ENCODE data around the gene TPSG1.
"Not testable (repeated sequence)": the region's sequence is repeated elsewhere in the genome, so short reads cannot be mapped to it uniquely, and the experiment has no call there.

Gene TPSG1

GRCh38 chr16:1256296-1256873 lies 31.3 kb upstream of the TPSG1 start:
- DNase-seq: not testable (repeated sequence)

DNA sequence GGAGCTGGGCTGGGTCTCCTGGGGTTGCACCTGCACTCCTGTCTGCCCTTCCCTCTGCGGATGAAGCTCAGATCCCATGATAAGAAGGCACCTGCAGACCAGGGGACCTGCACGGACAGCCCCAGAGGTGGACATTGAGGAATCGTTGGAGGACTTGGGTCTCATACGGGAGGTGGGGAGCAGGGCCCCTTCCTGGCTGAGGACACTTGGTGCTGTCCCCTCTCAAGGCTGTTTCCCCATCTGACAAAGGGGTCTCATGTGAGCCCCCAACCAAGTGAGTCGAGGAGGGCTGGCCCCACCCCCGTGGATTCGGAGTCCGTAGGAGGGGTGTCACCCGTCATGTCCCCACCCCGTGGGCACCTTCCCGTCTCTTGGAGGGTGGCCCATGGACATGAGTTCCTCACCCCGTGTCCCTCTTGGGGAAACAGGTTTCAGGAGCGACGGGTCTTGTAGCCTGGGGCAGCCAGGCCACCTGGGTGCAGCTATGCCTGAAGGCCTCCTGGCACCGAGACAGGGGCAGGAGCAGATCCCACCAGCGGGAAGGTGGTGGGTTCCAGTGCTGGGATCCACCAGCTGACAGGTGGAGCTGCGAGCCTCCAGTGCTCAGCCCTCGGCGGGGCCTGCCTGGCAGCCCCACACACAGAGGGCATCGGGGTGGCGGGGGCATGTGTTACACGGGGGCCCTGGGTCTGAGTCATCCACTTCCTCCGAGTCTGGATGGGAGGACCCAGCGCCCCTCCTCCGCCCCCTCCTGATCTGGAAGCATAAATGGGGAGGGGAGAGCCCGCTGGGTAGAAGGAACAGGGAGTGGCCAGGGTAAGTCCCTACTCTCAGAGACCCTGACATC lies 30.4 kb upstream of the TPSG1 start, which contains the start of gene TPSD1:
TSS of gene TPSD1 (plus strand) at position 794 of the 847 bp plus-strand sequence. CDS start 212 bp downstream, outside the sequence.
- DNase-seq: not testable (repeated sequence)

- DNase-seq: not testable (repeated sequence)
Observed at GRCh38 chr16:1254821-1255220, 29.8 kb upstream of the TPSG1 start.

DNA sequence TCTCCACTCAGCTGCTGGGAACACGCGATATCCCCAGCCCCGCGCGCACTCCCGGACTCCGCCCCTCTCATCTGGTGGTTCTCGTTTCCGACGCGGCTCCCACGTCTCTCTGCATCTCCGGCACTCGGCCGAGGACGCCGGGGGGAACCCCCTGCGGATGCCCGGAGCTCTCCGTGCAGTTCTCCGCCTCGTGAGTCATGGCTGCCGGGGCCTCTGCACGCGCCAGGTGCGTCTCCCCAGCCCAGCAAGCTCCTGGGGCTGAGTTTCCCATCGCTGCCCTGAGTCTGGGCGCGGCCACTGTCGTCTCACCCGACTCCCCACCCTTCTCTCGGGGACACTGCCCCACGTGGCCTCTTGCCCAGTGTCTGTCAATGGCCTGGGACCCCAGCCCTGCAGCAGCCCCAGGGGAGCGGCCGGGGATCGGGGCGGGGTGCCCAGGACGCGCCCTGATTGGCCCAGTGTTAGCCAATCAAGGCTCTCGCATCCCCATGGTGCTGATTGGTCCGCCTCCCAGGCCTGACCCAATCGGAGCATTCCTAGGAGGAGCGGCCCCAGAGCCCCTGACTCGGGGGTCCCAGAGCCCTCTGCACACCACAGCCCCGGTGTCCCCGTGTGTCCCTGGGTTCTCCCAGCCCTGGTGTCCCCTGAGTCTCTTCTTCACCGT lies 28.8 kb upstream of the TPSG1 start:
- DNase-seq: not testable (repeated sequence)

- not testable (repeated sequence) for DNase-seq
Observed at GRCh38 chr16:1249031-1249755, 24.1 kb upstream of the TPSG1 start.

GRCh38 chr16:1247903-1248537 lies 23.0 kb upstream of the TPSG1 start:
- not testable (repeated sequence) for DNase-seq

DNA sequence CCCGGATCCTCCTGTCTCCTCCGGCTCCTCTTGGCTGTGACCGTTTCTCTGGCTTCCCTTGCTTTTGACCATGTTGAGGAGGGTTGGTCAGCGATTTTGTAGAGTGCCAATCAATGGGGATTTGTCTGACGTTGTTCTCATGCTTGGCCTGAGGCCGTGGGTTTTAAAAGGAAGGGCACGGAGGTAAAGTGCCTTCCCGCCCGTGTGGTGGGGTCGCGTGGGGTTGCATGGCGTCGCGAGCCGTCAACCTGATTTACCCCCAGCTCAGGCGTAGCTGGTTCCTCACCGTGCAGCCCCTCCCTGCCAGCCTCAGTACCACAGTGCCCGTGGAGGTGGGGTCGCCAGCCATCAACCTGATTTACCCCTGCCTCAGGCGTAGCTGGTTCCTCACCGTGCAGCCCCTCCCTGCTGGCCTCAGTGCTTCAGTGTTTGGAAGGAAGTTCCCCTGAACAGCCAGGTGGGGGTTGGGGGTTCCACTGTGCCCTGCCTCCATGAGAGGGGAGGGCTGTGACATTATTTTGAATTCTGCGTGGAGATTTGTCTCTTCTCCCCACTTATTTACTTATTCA lies 20.5 kb upstream of the TPSG1 start:
- no peak for DNase-seq

DNA sequence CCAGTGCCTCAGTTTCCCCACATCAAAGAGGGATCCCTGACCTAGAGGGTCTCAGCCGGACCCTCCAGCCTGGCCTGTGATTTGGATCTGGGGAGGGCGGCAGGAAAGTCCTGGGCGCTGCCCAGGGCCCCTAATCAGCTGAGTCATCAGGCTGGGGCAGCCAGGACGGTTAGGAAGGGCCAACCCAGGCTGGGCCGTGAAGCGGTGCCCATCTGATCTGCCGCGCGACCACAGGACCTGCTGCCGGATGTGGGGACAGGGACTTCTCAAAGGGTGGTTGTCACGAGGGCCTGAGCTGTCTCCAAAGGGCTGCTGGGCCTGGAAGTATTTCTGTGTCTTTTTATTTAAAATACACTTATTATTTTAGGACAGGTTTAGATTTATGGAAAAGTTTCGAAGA lies 19.8 kb upstream of the TPSG1 start:
- DNase-seq: no peak

DNA sequence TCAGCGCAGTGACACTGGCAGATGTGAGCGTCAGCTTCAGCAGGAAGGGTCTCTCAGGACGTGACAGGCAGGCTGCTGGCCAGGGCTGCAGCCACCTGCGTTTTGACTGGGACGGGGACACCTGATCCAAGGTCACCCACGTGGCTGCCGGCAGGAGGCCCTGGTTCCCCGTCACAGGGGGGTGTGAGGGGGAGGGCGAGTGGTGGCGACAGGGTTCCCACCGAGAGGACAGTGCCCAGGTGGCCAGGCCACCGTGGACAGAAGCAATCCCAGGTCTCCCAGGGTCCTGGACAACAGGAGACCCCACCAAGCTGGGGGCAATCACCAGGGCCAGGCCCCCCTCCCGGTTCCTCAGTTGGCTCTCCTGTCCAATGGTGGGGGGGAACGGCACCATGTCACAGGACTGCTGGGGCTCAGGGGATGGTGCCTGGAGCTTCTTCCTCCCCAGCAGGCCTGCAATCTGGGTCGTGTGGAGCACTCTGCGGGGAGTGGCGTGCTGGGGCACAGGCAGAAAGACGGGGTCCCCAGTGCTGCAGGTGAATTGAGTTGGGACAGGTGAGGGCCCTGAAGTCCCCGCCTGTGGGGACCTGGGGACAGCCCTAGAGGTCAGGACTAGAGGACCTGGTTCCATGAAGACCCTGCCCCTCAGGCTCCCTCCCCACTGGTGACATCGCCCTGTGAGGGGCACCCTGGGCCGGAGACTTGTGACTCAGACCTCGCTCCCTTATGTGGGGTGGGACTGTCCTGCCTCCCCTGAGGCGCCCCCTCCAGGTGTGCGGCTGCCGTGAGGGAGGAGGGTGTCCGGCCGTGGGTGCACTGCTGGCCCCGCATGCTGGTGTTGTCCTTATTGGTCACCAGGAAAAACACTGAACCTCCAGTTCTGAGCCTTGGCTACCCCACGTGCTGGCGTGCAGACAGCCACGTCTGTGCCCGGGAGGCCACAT lies 19.1 kb upstream of the TPSG1 start:
- DNase-seq: not testable (repeated sequence)

DNA sequence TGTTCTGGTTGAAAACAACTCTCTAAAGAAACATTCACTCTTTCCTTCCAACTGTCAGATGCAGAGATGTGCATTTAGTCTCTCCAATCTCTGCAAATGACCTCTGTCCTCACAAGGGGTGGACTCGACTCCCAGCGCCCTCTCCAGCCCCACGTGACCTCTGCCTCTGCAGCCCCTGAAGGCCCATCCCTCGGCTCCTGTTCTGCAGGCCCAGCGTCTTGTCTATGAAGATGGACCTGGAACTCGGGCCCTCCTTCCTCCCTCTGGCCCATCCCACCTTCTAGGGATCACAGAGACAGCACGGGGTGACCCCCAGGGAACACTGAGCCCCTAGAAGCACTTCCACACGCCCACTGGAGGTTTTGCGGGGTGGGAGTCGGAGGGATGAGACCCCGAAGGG lies 18.3 kb upstream of the TPSG1 start:
- not testable (repeated sequence) for DNase-seq

GRCh38 chr16:1241081-1241480 lies 16.0 kb upstream of the TPSG1 start:
- not testable (repeated sequence) for DNase-seq

DNA sequence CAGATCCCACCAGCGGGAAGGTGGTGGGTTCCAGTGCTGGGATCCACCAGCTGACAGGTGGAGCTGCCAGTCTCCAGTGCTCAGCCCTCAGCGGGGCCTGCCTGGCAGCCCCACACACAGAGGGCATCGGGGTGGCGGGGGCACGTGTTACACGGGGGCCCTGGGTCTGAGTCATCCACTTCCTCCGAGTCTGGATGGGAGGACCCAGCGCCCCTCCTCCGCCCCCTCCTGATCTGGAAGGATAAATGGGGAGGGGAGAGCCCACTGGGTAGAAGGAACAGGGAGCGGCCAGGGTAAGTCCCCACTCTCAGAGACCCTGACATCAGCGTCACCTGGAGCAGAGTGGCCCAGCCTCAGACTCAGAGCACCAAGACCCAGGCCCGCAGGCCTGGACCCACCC lies 15.4 kb upstream of the TPSG1 start, which contains the start of gene TPSAB1:
TSS of gene TPSAB1 (plus strand) at position 270 of the 400 bp plus-strand sequence. CDS start 234 bp downstream, outside the sequence.
- not testable (repeated sequence) for DNase-seq

GRCh38 chr16:1239575-1239974 lies 14.5 kb upstream of the TPSG1 start:
- DNase-seq: not testable (repeated sequence)

DNA sequence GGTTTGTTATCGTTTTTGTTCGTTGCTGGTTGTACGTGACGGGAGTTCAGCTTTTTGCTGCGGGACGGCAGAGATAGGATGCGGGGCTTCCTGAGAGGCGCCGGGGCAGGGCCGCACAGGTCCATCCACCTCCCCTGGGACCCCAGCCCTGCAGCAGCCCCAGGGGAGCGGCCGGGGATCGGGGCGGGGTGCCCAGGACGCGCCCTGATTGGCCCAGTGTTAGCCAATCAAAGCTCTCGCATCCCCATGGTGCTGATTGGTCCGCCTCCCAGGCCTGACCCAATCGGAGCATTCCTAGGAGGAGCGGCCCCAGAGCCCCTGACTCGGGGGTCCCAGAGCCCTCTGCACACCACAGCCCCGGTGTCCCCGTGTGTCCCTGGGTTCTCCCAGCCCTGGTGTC lies 13.8 kb upstream of the TPSG1 start:
- not testable (repeated sequence) for DNase-seq

- no peak for DNase-seq
Observed at GRCh38 chr16:1237990-1238389, 12.9 kb upstream of the TPSG1 start.

DNA sequence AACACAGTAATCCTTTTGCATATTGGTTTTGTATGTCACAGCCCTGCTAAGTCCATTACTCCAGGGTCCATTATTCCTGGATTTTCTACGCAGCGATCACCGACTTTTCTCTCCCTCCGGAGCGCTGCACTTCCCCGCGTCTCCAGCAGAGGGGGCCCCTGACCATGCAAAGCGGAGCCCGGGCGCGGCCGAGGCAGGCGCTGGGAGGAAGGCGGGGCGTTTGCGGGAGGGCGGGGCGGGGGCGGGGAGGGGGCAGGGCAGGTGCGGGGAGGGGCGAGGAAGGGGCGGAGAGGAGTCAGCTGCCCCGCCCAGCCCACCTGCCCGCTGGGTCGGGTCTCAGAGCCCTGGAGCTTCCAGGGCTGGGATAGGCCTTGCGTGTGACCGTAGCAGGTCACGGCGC lies 11.6 kb upstream of the TPSG1 start:
- DNase-seq: not testable (repeated sequence)

GRCh38 chr16:1232049-1232748 lies 7.1 kb upstream of the TPSG1 start:
- not testable (repeated sequence) for DNase-seq

- not testable (repeated sequence) for DNase-seq
Observed at GRCh38 chr16:1231301-1231700, 6.2 kb upstream of the TPSG1 start.

DNA sequence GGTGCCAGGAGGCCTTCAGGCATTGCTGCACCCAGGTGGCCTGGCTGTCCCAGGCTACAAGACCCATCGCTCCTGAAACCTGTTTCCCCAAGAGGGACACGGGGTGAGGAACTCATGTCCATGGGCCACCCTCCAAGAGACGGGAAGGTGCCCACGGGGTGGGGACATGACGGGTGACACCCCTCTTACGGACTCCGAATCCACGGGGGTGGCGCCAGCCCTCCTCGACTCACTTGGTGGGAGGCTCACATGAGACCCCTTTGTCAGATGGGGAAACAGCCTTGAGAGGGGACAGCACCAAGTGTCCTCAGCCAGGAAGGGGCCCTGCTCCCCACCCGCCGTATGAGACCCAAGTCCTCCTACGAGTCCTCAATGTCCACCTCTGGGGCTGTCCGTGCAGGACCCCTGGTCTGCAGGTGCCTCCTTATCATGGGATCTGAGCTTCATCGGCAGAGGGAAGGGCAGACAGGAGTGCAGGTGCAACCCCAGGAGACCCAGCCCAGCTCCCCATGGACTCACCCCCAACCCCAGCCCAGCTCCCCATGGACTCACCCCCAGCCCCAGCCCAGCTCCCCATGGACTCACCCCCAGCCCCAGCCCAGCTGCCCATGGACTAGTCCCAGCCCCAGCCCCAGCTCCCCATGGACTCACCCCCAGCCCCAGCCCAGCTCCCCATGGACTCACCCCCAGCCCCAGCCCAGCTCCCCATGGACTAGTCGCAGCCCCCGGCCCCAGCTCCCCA lies 5.6 kb upstream of the TPSG1 start:
- not testable (repeated sequence) for DNase-seq

All from DMS79 (cell line).